ENCODE results near the gene PITX1.

PITX1 gene

DNA sequence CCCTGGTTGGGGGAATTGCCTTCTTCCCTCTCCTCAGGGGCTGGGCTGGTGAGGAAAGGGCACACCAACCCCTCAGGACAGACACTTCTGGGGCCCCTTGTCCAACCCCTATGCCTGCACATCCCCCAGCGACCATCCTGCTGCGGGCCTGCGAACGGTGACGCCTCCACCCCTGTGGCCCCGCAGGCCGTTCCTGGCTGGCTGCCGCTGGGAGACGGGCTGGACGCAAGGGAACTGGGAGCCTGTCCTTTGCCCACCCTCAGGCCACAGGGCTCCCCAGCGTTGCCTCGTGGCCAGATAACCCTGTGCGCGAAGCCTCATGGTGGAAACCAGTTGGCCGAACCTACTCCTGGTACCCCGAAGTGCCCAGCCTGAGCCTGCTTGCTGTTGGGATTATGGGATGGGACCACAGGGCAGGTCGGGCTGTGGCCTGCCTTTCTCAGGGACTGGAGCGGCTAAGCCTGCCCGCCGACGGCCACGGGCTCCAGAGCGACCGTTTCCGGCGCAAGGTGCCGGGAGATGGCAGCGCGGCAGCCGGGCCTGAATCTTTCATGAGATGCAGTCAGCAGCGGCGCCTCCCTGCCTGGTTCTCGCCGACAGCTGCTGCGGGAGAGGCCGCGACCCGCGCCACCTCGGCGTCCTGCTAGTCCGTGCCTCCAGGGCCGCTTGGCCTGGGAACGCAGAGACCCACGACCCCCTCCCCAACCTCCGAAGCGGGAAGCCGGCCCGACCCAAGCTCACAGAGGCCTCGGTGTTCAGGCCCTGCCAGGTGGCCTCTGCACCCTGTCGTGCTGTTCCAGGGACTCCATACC lies 6.5 kb upstream of the PITX1 start:
- no peak for DNase-seq

DNA sequence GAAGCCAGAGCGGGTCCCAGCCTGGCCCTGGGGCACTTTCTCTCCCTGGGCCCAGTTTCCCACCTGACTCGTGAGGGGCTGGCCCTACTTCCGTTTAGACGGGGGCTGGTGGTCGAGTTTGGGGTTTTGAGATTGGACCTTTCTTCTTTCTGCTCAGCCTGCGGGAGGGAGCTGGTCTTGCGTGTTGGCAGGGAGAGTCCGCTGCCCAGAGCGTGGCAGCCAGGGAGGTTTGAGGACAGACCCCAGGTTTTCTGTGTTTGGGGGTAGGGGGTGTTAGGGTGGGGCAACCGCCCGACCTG lies 6.0 kb upstream of the PITX1 start:
- DNase-seq: no peak

DNA sequence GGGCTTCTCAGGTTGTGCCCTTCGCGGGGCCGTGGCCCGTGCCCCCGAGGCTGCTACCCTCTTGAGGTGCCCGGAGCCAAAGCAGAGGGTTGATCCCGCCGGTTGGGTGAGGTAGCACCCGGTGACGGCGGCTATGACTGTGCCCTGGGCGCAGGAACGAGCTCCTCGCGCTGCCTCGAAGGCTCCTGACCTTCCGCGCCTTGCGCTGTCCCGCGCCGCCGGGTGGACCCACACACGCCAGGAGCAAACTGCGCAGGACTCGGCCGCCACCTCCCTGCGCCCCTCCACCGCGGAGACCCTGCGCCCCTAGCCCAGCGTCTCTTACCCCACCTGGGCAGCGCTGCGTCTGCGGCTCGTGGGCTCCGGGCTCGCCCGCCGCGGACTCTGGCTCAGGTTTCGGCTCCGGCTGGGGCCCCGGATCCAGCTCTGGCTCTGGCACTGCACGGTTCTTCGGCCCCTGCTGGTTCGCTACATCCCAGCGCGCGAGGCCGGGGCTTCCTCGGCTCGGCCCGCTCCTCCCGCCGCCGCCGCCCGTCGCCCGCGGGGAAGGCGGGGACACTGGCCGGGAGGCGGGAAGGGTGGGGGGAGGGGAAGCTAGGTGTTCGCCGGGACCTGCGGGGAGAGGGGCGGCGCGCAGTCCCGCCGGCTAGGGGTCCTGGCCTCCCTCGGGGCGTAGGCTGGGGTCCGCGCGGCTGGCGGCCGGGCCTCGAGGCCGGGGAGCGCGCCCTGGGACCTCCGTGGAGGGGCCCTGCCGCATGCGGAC lies 5.4 kb upstream of the PITX1 start:
- DNase-seq: no peak

DNA sequence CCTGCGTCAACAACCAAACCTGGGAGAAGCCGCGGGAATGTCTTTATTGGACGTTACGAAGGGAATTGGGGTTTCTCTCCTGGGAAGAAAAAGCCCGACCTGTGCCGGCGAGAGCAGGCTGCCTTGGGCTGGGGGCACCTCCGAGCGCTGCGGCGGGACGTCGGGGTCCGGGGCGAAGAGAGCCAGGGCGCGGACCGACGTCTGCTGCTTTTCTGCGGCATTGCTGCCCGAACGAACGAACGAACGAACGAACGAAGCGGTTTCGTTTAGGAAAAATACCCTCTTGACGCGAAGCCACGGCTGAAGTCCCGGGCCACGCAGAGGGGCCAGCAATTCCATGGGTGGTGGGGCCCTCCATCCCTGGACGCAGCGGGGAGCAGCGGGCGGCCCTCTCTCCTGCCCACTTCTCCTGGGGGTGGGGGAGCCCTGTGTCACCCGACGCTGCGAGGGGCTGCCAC lies 4.8 kb upstream of the PITX1 start:
- no peak for DNase-seq

DNA sequence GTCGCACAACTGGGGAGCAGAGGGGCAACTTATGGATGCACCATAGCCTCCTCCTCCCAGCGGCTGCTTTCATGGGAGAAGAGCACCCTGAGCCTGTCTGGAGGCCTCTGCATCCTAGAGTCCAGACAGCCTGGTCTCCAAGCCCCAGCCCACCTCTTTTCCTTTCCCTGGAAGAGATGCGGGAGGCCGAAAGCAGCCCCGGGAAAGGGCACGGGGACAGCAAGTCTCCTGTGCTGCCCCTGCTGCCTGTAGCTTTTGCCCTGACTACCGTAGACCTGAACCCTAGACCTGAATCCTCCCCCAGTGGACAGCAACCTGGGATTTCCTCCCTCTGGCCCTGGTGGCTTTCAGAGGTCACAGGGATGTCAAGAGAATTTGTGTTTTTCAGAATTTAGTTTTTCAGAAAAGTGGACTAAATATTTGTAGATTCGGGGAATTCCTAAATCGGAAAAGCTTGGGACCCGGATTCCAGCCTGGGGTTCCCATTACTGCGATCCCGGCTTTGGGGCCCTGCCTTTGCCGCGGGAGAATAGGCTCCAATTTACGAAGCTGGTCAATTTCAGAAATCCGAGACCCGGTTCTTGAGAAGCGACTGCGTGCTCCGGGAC lies 4.3 kb upstream of the PITX1 start:
- DNase-seq: no peak

DNA sequence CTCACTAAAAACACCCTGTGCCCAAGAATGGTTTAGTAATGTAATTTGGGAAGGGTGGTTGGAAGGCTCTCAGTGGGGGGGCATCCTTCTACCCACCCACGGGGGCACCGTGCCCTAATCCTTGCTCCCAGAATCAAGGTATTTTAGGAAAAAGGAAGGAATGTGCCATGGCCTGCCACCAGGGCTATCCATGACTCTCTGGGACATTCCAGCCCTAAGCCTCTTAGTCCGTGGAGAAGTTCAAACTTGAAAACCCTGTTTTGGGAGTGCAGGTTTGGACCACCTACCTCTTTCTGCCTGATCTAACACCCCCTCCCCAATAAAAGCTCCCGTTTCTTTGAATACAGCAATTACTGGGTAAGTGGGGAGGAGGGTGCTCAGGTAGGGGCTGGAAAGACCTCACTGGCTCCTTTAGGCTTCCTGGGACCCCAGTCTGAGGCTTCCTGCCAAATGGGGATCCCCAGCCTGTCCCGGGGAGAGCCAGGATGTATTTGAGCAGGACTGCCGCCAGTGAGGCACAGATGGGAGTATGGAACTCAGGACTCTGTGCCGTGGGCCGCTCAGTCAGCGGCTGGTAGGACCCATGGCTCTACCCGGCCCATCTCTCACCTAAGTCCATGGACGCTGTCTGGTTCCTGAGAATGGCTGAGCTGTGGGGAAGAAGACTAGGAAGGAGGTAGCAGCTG lies 3.6 kb upstream of the PITX1 start:
- no peak for DNase-seq

DNA sequence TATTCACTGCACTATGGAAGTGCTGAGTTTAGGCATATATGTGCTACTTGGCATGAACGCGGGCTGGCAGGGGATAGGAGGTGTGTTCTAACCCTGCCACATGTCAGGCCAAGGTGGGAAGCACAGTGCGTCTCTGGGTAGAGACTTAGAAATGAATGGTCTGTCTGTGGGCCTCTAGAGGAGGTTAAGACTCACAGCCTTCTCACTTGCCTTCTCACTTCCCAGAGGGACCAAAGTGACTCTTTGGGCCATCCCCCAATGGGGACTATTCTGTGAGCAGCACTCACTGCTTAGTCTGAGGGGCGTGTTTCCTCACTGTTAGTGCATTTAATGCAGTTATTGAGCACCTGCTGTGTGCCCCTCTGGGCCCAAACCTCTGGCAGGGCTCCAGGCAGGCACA lies 2.4 kb upstream of the PITX1 start:
- no peak for DNase-seq

DNA sequence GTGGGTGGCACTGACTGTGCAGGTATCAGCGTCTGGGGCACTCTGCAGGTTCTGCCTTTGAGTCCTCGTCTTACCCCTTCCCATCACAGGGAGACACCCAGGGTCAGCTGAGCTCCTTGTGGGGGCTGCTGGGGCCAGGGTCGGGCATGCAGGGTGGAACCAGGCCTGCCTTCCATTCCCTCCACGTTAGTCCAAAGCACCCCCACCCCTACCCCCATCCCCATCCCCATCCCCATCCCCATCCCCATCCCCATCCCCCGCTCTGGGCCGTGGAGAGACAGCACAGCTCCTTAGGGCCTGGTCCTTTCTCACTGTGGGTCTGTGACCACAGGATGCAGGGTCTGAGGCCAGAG lies 1.6 kb upstream of the PITX1 start:
- no peak for DNase-seq

DNA sequence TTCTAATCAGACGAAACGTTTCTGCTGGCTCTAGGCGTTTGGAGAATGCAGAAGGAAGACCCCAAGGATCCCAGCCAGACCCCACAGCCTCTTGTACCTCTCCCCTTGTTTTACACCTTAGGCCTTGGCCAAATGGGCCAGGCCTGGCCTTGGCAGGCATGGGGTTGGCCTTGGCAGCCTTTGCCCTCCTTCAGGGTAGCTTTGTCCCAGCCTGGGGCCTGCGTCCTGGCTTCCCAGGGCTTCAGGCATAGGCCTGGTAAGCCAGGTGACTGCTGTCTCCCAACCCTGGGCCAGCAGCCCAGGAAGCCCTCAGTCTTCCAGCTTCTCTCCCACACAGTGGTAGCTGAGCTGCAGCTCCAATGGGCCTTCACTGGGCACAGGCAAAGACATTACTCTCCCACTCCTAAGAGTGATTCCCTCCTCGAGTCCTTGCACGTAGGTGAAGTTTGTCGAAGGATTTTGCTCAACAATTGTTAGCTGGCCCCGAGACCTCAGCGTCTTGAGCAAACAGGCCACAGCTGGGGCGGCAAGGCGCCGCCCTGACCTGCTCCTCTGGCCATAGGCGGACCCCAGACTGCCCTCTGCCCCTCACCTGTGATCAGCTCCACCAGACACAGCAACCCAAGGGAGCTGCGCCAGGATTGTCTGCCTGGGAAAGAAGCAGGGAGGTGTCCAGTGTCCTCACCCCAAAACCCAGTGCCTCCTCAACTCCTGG lies 1.1 kb upstream of the PITX1 start:
- DNase-seq: no peak

DNA sequence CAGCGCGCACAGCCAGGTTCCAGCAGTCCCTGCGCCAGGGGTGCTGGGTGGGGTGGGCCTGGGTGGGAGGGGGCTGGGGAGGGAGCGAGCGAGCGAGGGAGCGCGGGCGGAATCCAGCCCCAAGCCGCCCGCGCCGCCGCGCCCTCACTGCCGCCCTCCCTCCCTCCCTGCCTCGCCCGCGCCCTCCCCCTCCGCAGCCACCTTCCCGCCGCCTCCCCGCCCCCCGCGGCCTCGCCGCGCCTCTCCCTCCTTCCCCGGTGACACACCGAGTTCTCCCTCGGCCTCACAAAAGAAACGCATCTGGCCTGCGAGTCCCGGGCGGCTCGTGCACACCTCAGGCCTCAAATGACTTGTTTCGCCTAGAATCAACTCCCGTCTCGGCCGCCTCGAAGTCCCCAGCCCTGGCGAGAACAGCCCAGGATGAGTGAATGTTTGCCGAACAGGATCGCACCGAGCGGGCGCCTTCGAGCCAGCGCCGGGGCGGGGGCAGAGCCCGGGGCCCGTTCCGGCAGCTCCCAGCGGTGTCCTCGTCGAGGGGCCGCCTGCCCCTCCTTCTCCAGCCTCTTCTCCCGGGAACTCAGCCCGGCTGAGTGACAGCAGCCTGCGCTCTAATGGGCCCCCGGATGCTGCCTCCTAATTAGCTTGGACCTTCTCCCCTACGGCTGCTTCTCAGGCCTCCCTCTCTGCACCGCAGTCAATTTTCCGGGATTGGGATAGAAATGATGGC lies 371 bp upstream of the PITX1 start:
- no peak for DNase-seq

DNA sequence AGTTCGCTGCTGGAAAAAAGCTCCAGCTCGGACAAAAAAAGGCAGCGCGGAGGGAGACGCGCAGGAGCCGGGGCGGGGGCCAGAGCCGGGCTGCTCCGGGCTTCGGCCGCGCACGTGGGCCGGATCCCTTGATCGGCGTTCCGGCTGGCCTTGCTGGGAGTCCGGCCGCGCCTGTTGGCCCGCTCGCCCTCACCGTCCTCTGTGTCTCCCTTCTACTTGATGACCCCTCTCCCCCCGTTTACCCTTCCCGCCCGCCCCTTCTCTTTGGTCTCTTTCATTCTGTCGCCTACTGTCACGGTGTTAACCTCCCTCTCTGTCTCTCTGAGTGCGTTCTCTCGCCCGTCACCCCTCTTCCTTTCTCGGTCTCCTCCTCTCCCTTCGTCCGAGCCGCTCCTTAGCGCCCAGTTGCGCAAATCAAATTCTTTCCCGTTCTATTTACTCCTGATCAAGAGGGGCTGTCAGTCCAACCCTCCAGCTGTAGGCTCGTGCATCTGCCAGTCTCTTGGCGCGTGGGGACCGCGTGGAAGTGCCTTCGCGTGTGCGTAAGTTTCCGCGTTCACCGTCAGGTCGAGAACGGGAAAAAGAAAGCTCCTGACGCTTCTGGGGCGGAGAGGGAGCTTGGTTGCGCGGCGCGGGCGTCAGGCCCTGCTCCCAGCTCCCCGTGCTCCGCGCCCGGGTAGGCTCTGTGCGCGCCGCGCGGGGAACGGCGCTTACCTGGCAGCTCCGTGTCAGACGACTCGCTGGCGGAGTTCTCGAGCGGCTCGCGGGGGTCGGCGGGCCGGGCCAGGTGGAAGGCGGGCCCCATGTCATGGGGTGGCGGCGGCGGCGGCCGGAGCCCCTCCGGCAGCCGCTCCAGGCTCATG lies 798 bp downstream of the PITX1 start:
- DNase-seq: no peak

DNA sequence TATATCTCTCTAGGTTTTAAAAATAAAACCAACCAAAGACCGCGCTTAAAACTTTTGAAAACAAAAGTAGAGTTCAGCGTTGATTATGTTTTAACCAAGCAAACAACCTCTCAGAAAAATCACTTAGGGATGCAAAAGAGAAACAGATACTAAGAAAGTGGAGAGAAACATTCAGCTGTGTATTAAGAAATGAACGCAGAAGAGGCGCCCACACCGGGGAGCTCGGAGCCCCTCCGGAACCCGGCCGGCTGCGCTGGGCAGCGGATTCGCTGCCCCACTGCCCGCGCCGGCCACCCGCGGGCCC lies 1.4 kb downstream of the PITX1 start:
- DNase-seq: no peak

DNA sequence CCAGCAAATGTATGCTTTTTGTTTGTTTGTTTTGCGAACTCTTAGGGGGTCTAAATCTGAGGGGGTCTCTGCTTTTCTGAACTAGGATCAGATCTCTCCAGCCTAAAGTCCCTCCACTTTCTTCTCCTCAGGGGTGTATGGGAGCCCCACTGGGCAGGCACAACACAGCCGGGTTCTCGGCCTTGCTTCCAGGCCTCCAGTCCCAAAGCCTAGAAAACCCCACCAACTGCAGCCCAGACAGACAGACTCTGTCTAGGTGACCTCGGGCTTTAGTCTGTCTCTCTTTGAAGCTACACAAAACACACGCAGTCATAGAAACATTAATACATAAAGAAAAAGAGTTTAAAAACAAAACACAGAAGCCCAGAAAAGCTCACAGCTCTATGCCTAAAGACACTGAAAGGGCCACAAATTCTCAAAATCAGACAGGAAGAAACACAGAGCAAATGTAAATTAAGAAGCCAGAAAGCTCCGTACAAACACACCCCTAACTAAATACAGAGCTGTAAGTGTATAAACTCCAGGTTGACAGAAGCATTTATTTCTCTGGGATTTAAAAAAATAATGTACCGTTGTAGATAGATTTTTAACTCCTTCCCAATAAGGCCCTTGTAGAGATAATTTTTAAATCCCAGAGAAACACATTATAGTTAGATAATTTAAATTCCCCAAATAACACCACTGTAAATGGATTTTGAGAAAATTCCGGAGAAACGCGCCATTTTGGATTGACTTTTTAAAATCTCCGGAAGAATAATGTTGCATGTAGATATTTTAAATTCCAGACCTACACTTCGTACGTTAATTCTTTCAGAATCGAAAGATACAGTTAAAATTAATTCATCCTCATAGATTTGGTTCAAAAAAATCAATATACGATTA lies 2.0 kb downstream of the PITX1 start:
- DNase-seq: no peak

DNA sequence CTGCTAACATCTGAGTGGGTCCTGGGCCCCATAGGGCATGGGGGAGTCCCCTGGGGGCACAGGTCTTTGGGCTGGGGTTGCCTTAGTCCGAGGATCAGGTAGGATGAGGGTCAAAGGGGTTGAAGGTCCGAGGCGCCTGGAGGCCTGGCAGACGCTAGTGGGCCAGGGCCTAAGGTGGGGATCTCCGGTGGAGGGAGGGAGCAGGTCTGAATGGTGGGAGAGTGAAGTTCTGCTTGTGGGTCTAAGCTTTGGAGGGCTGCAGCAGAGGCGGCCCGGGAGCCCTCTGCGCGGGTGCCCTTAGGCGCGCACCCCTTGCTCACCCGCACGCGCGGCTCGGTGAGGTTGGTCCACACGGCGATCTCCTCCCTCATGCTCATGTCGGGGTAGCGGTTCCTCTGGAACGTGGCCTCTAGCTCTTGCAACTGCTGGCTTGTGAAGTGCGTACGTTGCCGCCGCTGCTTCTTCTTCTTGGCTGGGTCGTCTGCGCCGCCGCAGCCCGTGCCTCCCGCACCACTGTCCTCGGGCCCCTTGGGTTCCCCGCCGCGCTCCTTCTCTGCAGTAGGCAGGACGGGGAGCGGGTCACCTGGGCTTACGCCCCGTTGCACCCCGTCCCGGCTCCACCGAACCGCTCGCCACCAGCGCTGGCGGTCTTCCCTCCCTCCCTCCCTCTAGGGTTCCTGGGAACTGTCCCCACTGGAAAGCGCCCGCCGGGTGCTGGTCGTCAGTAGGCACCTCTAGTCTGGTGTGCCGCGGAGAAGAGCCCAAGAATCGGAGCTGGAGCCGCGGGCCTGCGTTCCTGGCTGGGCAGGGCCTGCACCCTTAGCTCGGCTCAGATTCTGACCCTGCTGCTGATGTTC lies 2.8 kb downstream of the PITX1 start:
- DNase-seq: no peak

DNA sequence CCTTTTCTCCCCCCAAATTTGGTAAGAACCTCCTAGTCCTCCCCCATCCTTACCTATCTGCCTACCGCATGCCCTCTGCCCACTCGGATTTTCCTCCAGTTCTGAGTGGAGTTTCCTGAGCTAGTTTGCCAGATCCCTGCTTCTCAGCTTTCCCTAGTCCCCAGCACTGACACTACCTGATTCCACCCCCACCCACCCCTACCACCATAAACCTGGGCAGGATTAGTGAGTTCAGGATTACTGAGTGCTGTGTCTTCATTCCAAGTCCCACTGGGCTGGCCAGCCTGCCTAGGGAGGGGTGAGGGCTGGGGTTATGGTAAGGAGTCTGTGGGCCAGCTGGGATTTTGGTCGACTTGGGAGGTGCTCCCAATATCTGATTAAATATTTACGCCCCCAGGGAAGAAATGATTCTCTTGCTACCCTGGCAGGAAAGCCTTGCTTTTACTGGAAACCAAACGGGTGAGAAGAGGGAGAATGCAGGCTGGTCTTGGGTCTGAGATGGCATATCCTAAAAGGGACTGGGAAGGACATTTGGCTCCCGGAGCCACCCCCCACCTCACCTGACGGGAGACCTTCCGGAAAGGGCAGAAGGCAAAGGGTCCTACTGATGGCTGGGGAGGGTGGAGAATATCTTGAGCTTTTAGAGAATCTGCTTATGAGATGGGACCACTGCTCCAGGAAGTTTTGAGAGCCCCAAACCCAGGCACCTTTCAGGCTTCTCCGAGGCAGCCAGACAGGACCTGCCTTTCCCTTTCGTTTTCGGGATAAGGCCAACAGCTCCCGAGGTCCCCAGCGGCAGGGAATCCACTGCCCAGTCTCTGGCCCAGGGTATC lies 3.7 kb downstream of the PITX1 start:
- no peak for DNase-seq

DNA sequence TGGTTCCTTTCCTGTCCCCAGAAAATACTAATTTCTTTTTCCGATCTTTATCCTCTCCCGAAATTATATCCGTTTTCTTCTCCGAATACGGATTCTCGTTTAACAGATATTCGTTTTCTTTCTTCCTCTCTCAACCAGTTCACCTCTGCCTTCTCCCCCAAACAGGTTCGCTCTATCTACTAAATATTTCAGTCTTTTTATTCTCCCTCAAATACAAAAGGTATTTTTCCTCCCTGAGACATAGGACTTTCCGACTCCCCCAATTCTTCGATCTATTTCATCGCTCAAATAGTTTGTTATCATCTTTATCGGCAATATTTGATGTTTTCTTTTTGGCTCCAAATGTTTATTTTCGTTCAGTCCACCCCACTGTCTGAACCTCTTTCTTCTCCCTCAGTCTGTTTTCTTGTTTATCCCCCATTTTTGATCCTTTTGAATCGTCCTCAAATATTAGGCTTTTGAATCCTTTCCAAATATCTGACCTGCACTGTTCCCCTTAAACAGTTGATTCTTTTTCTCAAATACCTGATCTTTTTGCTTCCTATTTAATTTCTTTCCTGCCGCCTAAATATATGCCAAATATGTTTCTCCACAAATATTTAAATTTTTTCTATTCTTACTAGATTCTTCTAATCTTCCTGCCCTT lies 4.4 kb downstream of the PITX1 start:
- no peak for DNase-seq

DNA sequence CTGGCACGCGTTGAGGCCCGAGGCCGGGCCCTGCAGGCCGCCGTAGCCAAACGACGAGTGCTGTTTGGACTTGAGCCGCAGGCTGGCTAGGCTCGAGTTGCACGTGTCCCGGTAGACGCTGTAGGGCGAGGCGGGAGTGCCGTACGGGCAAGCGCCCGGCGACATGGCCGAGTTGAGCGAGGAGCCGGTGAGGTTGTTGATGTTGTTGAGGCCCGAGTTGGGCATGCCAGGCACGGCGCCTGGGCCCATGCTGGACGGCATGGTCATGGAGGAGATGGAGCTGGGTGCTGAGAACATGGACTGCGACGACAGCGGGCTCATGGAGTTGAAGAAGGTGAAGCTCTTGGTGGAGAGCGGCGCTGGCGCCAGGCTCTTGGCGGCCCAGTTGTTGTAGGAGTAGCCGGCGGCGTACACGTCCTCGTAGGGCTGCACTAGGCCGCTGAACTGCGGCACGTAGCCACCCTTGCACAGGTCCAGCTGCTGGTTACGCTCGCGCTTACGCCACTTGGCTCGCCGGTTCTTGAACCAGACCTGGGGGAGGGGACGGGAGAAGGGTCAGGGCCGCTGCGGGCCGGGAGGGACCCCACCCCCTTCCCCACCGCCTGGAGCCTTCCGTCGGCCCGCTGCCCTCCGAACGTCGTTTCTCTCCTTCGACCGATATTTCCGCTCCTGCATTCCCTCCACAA lies 5.1 kb downstream of the PITX1 start:
- no peak for DNase-seq

All from KG1 (cell line).